ENCODE results near the gene SND1.
"Not testable (repeated sequence)": the region's sequence is repeated elsewhere in the genome, so short reads cannot be mapped to it uniquely, and the experiment has no call there.

SND1 gene

DNA sequence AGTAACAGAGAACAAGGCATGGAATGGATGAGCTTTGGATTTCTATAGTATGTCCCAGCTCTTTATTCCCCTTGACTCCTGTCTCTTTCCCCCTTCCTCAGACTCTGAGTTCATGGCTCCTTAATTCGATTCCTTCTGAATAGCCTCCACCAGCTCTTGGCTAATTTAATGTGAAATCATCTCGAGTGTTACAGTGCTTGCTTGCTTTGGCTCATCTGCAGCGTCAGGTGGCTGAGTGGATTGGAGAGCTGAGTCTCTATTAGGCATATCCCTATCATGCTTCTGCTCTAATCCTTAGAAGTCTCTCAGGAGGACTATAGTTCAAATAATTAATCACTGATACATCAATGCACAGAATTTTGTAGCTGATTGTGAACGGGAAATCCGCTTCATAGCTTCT lies 244.7 kb downstream of the SND1 start:
- no peak for DNase-seq

DNA sequence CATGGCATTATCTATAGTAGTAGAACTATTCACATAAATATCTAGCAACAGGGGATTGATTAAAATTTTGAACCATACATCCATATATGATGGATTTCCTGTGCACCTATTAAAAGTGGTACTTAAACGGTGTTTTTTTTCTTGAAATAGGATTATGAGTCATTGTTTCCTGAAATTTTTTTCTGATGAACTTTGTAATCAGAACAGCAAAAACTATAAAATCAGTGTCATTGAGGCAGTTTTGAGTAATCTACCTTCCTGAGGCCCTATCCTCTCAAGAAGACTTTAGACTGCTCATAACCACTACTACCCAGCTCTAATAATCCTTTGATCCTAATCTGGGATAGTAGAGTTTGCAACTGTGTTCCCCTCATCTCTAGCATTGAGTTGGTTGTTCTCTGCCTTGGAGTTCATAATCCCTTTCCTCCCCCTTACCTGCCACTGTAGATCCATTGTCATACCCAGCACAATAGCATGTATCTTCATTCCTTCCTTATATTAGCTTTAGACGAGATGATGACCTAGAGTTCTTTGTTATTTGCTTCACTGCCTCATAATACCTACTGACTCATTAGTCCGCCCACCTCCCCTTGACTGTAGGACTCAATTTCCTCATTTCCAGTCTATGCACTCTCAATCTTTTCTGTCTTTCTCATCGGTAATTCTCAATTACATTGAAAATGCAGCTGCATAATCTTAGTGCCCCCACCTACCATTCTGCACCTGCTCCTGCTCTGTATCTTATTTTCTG lies 245.9 kb downstream of the SND1 start:
- DNase-seq: no peak

DNA sequence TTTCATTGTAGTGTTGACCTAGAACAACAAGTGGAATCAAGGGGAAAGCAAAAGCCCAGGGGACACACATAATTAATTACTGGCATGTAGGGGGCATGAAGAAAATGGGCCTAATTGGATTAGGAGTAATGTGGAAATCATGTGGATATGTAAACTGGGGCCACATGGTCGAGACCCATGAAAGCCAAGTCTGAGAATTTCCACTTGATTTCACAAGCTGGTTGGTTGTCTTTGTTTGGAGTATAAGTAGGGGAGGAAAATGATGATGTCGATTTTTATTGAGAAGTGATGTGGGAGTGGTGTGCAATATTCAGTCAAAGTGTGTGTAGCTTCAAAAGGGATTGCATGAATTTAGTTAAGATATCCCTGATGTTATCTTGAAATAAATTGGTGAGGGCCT lies 247.4 kb downstream of the SND1 start:
- no peak for DNase-seq

DNA sequence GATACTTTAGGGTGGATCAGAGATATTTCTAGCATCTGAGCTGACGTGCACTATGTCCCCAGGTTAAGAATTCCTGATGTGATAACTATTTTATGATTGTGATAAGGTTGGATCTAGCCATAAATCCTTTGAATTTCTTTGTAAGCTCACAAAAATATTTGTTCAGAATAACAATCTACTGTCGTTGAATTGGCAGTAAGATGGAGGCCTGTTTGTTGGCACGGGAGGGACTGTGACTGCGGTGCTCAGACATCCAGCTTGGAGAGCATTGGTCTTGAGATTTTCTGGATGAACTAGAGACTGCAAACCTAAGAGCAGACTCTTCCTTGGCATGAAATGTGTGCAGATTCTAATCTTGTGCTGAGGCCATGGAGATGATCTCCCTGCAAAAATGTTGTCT lies 248.1 kb downstream of the SND1 start:
- DNase-seq: no peak

DNA sequence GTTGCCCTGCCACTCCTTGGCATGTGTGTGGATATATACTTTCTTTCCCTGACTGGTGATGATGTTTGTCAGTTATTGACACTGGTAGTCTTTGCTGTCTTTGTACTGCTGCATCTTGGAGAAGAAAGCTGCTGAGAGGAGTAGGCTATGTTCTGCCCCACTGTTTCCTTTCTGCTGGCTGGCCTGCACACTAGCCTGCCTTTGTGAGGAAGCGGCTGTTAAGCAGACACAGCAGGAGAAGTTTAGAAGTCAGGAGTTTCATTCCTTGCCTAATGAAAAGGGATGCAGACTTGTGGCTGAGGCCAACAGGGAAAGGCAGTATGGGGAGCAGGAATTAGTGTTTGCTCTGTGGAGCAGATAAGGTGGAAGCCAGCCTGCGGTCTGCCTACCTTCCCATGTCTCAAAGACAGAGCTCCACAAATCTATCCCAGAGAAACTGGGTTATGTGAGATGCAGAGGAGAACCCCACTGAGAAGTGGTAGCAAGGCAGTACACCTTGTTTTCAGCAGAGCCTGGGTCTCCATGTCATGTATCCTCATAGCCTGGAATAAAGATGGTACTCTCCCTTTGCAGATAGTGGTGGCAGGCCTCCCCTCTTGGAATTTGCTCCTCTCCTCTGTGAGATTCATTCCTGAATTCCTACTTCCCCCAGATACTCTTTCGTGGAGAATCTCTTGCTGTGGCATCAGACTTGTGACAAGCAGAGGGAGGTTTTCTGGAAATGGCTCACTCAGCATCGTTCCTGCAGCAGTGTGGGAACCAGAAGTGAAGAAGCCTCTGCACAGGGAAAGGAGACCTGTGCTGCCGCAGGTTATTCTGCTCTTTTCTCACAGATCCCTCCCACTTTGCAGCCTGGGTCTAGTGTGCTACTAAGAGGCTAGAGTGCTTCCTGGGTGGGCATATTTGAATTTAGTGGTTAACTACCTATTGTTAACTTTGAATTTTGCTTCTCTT lies 249.0 kb downstream of the SND1 start:
- no peak for DNase-seq

DNA sequence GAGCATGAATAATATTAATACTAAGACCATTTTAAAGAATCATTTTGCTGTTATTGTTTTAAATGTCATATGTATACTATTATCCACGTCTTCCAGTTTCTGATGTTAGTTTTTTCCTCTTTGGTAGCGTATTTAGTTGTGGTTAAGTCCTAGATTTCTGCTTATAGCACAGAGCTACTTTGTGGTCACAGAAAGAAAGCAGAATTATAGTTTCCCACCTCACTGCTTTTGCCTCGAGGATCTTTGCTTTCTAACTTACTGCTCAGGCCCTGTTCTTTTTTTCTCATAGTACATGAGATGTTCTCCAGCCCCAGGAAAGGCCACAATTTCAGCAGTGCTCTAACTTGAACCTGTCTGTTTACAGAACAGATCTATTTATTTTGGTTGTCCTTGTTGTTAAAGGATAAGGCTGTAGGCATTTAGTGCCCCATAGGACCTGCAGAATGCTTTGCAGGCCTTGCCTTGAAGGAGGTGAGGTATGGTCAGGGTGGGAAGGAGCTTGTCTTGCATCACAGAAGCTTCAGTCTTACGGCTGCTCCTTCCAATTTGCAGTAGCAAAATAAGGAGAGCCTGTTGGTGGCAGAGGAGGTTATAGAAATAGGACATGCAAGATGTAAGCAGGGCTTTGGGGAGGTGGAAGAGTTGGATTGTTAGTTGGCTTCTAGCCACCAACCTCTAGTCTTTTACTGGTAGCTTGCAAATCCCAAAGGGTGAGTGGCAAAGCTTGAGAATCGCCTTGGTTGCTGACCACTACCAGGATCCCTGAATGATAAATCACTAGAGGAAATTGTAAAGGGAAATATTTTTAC lies 250.1 kb downstream of the SND1 start:
- no peak for DNase-seq

DNA sequence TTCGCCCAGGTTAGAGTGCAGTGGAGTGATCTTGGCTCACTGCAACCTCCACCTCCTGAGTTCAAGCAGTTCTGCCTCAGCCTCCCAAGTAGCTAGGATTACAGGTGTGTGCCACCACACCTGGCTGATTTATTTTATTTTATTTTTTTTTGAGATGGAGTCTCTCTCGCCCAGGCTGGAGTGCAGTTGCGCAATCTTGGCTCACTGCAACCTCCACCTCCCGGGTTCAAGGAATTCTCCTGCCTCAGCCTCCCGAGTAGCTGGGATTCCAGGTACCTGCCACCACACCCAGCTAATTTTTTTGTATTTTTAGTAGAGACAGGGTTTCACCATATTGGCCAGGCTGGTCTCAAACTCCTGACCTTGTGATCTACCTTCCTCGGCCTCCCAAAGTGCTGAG lies 250.8 kb downstream of the SND1 start:
- DNase-seq: not testable (repeated sequence)

DNA sequence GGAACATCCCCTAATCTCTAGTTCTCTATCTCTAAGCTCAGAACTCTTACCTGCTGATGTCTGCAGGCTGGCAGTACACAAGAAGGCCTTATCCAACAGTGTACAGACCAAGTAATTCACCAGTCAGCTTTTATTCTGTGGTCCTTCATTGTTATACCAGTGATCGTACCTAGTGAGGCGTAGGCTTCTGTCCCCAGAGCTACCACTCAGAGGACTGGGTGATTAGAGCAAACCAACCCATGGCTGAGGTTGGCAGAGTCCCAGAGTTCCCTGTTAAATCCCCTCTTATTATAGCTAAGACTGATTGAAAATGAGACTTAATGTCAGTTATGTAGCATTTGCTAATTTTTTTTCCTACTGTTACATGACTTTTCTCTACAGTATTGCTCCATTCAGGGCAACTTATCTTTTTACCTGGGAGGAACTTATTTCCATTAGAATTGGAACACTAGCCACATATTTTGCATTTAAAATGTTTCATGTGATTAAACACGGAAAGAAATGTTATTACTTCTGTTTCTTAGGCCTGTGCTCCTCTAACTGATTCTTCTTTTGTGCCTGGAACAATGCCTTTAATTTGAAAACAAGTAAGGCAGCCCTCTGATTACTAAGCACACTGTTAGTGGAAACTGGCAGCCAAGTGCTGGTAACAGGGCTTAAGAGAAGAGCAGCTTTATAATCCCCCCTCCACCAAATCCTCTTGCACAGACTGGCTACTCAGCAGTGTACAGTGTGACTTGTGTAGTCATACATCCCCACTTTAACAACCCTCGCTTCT lies 252.1 kb downstream of the SND1 start:
- no peak for DNase-seq

DNA sequence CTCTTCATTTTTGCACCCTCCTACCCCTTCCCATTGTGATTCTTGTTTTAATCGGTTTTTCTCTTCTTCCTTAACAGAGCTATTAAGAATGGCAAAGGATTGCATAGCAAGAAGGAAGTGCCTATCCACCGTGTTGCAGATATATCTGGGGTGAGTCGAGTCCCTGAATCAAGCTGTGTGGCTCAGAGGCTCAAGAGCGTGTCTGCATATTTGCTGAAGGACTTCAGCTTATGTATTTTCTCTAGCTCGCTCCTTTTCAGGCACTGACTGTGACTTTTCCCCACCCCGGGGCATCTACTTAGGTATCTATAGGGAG lies 252.6 kb downstream of the SND1 start:
- no peak for DNase-seq

DNA sequence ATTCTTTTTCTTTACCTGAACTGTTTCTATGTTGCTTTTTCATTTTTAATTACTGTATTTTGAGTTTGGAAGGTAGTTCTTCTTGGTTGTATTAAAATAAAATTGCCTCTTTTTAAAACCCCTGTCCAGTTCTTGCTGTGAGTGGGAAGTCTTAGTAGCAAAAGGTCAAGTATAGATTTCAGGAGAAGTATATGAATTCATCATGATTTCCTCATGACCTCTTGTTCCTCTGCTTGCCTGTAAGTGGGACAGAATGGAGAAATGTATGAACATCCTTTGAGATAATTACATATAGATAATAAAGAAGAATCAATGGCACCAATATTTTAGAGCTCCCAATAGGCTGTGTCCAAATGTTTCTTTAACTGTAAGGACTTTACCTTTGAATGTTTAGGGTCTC lies 253.0 kb downstream of the SND1 start:
- DNase-seq: no peak

DNA sequence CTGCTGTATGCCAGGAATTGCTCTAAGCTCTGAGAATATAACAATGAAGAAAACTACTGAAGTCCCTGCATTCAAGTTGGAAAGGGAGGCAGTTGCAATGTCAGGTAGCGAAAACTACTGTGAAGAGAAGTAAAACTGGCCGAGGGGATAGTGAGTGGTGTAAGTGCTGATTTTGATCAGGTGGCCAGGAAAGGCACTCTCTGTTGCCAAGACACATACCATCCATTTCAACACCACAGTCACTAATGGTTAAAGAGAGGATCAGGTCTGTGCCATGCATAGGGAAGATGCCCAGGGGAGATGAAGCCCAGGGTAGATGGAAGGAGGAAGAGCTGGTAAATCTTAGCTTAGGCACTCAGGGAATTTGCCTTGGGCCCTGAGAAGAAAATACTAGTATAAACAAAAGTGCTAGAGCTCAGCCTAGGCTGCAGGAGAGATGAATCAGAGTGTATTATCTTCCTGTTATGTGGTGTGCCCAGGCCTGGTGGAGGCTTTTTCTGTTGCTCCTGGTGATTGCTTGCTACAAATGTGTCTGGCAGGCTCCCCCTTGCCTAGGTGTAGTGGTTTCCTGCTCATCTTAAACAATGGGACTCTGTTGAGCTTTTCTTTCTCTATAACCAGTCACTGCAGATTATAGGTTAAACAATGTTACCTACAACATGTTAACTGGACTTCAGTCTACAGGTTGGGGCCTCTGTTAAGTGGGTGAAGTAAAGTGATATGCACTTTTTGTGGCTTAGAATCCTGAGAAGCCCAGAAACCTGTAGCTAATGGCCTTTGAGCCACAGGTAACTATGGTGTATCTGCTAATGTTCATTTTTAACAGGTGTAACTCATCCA lies 253.7 kb downstream of the SND1 start:
- DNase-seq: no peak

DNA sequence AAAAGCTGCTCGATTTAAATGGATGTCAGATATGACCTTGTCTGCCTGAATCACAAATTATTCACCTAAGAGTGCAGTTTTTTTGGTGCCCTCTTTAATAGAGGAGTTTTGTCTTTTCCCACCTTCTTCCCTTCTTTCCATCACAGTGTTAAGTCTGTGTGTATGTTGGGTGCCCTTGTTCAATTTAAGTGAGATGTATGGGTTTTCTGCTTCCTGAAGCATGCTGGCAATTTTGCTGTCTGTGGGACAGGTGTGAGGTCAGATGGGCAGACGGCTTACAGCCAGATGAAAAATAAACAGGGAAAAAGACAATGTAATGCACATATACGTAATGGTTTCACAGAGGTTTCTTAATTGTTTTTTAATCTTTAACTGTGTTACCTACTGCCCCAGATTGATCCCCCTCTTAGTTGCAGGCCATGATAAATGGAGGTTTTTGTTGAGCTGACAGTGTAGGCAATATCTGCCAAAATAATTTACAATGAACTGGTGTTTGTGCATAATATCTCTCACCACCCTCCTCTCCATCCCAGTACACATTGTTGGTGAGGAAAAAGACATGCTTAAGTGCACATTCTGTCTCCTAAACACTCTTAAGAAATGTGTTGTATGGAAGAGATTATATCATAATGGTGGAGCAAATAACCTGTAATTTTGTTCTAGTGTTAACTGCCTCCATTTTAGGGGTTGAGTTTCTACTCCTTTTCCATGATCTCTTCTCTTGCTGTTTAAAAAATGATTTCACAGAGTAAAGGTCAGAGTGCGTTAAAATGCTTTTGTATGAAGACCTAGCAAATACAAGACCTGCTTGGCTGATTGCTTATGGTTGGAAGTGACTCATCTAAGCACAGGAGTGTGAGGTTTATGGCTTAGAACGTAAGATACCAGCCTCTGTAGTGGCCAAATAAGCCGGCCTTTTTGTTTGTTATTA lies 255.4 kb downstream of the SND1 start:
- DNase-seq: peak; percentile 42

DNA sequence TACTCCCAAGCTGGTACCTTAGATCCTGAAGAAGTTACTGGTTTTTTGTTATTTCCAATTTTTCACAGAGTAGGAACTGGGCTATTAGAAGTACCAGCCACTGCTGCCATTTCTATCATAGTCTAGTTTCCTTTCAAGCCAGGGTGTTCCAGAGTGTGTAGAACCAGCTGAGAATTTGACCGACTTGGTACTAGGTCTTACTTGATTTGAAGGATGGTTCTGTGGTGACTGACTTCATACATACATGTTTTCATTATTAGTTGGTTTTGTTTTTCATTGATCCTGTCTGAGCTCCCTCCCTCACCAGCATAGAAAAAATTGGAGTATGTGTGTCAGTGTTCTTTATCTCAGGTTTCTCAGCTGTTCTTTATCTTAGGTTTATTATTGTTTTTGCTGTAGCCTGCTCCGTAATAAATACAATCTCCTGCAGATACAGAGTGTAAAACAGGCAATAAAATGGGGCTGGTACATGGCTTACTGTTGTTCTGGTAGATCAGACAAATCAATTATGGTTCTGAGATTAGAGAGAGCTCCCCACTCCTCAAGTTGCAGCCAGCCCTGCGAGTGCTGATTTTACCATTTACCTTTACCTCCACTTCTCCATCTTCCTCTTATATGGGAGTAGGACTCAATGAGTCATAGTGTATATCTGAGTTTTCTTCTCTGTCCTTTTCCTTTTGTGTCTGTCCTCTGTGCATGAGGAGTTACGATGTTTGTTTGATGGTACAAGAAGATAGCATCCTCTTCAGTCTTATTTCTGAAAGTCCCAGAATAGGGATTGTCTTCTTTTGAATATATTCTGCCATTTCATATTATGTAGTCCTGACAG lies 256.6 kb downstream of the SND1 start:
- DNase-seq: no peak

DNA sequence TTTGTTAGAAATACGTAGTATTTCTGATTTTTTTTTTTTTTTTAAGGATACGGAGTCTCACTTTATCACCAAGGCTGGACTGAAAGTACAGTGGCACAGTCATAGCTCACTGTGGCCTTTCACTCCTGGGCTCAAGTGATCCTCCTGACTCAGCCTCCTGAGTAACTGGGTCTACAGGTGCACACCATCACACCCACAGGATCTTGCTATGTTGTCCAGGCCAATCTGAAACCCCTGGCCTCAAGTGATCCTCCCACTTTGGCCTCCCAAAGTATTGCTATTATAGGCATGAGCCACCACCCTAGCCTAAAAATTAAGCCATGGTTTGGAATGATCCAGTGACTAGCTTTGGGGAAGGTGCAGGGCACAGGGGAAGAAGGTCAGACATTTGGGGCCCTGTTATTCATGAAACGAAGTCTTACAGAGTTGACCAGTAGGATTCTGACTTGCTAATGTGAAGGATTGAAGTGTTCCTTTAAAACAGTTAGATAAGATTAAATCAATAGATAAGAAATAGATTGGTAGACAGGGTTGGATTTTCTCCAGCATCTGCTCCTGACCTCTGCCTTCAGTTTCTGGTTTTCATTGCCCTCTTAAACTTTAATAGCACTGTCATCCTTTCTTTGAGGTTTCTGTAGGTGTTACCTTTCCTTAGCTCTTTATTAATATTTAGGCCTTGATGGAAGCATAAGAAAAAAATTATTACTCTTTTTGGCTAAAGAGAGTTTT lies 257.6 kb downstream of the SND1 start:
- DNase-seq: no peak

DNA sequence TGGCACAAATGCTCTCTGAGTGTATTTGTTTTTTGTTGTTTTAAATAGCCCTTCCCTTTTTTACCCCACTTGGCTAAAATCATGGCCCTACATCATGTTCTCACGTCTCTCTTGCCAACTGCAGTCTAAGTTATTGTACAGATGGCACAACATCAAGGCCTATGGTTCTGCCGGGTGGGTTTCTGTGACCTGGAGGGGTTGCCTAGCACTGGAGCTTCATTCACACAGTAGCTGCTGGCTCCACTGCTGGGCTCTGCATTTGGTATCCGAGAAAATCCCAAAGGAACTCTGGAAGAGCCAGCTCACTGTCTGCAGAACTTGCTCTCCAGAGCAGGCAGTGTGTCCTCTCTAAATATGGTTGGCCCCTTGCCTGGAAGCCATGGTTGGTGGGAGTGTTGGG lies 258.7 kb downstream of the SND1 start:
- DNase-seq: no peak

DNA sequence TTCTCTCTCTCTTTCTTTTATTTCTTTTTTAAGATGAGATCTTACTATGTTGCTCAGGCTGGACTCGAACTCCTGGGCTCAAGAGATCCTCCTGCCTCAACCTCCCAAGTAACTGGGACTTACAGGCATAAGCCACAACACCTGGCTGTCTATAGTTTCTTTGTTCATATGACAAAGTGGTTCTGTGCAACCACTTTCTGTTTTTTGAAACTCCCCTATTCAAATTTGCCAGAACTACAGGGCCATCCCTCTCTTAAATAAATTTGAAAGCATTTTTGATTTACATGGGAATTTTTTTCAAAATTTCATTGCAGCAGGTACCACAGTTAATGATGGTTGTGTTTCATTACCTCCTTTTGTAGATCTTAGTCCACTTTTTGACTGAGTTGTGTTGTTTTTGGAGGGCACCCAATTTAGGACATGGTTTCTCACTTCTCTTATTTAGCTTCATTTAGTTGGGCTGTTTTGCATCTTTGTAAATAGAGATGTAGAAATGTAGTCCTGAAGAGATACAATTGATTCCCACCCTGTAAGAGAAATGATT lies 260.0 kb downstream of the SND1 start:
- no peak for DNase-seq

DNA sequence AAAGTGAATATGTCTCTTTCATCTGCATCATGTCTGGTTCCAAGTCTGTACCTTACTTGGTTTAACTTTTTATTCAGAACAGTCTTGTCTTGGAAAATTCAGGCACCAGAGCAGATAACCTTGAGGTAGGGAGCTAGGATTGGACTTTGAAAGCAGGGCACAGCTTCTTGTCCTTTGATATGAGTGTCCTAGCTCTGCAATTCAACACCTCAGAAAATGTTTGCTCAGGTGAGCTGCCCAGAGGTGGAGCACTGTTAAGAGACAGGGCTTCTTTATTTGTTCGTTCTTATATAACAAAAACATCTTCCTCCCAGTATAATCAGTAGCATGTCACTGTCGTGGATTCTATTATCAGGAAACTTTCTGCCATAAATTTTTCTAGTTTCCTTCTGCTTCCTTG lies 260.9 kb downstream of the SND1 start:
- peak; percentile 43 for DNase-seq

DNA sequence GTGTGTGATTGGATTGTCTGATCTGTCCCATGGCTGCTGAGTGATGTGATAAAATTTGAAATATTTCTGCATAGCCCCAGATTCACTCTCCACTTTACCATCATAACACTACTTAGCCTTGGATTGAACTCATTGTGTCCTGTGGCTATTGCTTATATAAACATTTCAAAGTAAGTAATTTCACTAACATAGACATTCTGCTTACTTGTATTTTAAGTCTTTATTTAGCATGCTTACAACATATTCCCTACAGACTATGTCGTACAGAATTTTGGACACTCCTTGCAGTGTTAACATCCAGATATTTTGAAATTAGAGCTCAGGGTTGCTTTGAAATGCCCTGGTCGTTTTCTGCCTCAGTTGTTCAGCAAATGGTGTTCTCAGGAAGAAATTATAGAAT lies 261.7 kb downstream of the SND1 start:
- DNase-seq: no peak

DNA sequence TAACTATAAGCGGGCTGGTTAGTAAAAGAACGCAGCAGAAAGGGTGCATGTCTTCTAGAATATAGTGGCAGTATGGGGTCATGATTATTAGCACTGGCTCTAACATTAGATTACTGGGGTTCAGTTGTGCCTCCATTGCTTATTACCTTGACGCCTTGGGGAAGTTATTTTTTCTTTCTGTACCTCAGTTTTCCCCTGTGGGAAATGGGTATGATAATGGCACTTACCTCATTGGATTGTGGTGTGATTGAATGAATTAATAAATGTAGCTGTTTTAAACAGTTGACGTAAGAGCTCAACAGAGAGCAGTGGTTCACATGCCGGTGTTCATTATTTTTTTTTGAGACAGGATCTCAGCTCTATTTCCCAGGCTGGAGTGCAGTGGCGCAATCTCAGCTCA lies 262.7 kb downstream of the SND1 start:
- DNase-seq: no peak
